HepG2 (cell line): Measurements from ENCODE around the gene LAMTOR2. TPM values are rescaled to one million over a fixed set of nuclear protein-coding genes. Genes with fewer than 3 reads are reported as not detected.

Source experiments
- HOXA5 ChIP-seq: sonication (generic); formaldehyde crosslinking; IDR thresholded peaks from 2 replicates; pipeline ENCODE4 v1.4.0; 2020; ENCODE audit warnings: missing genetic modification reagents
- KAT2B ChIP-seq: fragments of 150-350 bp; IDR thresholded peaks from 2 replicates; pipeline ENCODE4 v1.6.1; 2014; ENCODE audit warnings: low read depth, low read length, borderline replicate concordance
- MAZ ChIP-seq, 2 experiments: sonication (generic) in 1 of 2; formaldehyde crosslinking in 1 of 2; IDR thresholded peaks; 2 replicates each; pipeline versions ENCODE4 v1.5.0 to v1.6.1; 2012 to 2020; ENCODE audit warnings: low read depth in 2 of 2, mild to moderate bottlenecking in 2 of 2, borderline replicate concordance in 1 of 2, improper control_type of control experiment in 1 of 2, low read length in 1 of 2, missing genetic modification reagents in 1 of 2, moderate library complexity in 1 of 2
- NFYB ChIP-seq: sonication (generic); formaldehyde crosslinking; IDR thresholded peaks from 2 replicates; pipeline ENCODE4 v1.4.0; 2020; ENCODE audit warnings: missing genetic modification reagents
- SOX5 ChIP-seq: IDR thresholded peaks from 2 replicates; pipeline ENCODE4 v1.6.1; 2016; ENCODE audit warnings: borderline replicate concordance
- TP53 ChIP-seq: sonication (generic); formaldehyde crosslinking; conservative IDR thresholded peaks from 2 replicates; pipeline ENCODE4 v1.4.0; 2020; ENCODE audit warnings: missing genetic modification reagents
- ZBTB39 ChIP-seq: sonication (generic); formaldehyde crosslinking; IDR thresholded peaks from 2 replicates; pipeline ENCODE4 v1.5.0; 2020; ENCODE audit warnings: missing genetic modification reagents
- ZGPAT ChIP-seq: IDR thresholded peaks from 2 replicates; pipeline ENCODE4 v1.6.1; 2016; ENCODE audit warnings: mild to moderate bottlenecking
- ZNF230 ChIP-seq: sonication (generic); formaldehyde crosslinking; IDR thresholded peaks from 2 replicates; pipeline ENCODE4 v1.4.0; 2020; ENCODE audit warnings: mild to moderate bottlenecking, missing genetic modification reagents
- ZNF552 ChIP-seq: sonication (generic); formaldehyde crosslinking; IDR thresholded peaks from 2 replicates; pipeline ENCODE4 v1.9.0; 2022; ENCODE audit warnings: missing genetic modification reagents, mild to moderate bottlenecking, borderline replicate concordance
- polyA plus RNA-seq, 8 experiments: library from polyadenylated mRNA; depleted of rRNA in 3 of 8; stranded (reverse) in 7 of 8; unstranded in 1 of 8; fragments of >200 nt; fragmentation: Illumina TruSeq in 4 of 8; extraction: Trizol in 4 of 8; gene quantifications; 2 replicates each; pipeline versions ENCODE4 v1.2.1 to v1.2.3, GENCODE V29; 2011 to 2016; ENCODE audit warnings: low read depth in 4 of 8, missing spikeins in 1 of 8, mixed read lengths in 1 of 8; ENCODE audit not compliant: insufficient read depth in 1 of 8
- total RNA-seq, 5 experiments: library from RNA; depleted of rRNA; stranded (reverse); fragments of >200 nt; fragmentation: Illumina TruSeq; extraction: Trizol; gene quantifications; 2 replicates each; pipeline ENCODE4 v1.2.3, GENCODE V29; 2016; ENCODE audit warnings: low read depth in 1 of 5

LAMTOR2 gene
- total and polyA plus RNA-seq, 2 of the 13 experiments (the other 11 are each of a cell fraction or from before 2014, with no cell fraction given): 36.5 to 66.4 TPM

- TF ChIP-seq ZGPAT (CRISPR knock-in tag) (peak; percentile 85), ZBTB39 (CRISPR knock-in tag) (0 out of 2 replicates have a peak, but pooled peaks have one; percentile 49), MAZ (IDR thresholded peaks at IDR 0.05; ENCODE audit: borderline replicate concordance, low read depth, low read length) (peak; percentile 84; the same call in 1 of the 2 replicates), MAZ (CRISPR knock-in tag; IDR thresholded peaks at IDR 0.05; ENCODE audit: low read depth) (peak; percentile 91), SOX5 (CRISPR knock-in tag) (peak; percentile 57; the same call in 1 of the 2 replicates), KAT2B (no peak), ZNF552 (CRISPR knock-in tag) (peak; percentile 76), NFYB (peak; percentile 53), TP53 (no peak; the same call in 1 of the 2 replicates), HOXA5 (peak; percentile 42; the same call in 1 of the 2 replicates), ZNF230 (CRISPR knock-in tag) (peak; percentile 64; the same call in 1 of the 2 replicates)
Observed at GRCh38 chr1:156054500-156055280, at the start of gene LAMTOR2 (continued).
